GM13976 (cell line): ENCODE data around the gene ERVW-1.
A peak's percentile ranks its signal among the peaks of the same experiment; 100 is the strongest.

Source experiments
- DNase-seq: peaks from one replicate; pipeline ENCODE4 v3.0.0; 2012; ENCODE audit warnings: low spot score
- in situ Hi-C: fragments of 300-500 bp; cut with MboI; formaldehyde crosslinking; loops from one replicate; pipeline ENCODE4 v1.12.0; 2022; ENCODE audit warnings: low sequenced_read_pairs, mixed read lengths, inconsistent platforms; ENCODE audit not compliant: unreplicated experiment
- TF ChIP-seq, protein P1 (sequence below): IDR thresholded peaks from 2 replicates; pipeline ENCODE4 v1.5.1; 2012; ENCODE audit warnings: borderline replicate concordance, mild to moderate bottlenecking; ENCODE audit not compliant: insufficient read depth; ENCODE audit errors: extremely low read depth, missing control alignments, control extremely low read depth

ERVW-1 gene

DNA sequence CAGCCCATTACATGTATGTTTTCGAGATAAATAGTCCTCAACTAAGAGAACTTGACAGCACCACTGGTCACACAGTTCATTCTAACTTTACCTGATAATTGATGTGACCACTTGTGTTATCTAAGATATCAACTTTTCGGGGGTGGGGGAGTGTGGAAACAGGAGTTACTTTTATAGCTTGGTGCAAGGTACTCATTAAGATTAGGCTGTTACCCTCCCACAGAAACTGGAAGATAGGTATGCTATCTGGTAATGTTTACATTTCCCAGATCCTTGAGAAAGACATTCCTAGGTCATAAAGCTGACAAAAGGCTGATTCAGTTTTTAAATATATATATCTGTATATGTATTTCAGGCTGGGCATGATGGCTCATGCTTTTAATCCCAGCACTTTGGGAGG lies 11.1 kb downstream of the ERVW-1 start:
- in situ Hi-C loops = no loop called here
- DNase-seq = no peak

DNA sequence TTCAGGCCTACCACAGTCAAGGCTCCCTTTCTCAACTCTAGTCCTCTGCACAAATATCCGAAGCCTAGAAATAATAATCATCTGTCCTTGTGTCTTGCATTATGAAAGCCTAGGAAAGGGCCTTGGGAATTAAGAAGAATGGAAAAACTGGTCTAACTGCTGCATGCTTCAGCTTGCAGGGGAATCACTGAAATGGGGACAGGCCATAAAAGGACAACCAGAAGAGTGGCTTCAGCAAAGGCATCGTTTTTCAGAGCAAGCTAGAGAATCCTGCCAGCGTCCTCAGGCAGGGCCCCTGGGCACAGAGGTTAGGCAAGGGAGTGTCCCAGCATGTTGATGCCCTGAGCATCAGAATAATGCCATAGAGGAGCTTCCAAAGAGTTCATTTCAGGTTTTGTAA lies 13.2 kb downstream of the ERVW-1 start:
- no peak for DNase-seq
- in situ Hi-C loops = no loop called here

More for the DNA sequence above, 11.1 kb downstream of the ERVW-1 start:
- TF ChIP-seq, protein P1, sequence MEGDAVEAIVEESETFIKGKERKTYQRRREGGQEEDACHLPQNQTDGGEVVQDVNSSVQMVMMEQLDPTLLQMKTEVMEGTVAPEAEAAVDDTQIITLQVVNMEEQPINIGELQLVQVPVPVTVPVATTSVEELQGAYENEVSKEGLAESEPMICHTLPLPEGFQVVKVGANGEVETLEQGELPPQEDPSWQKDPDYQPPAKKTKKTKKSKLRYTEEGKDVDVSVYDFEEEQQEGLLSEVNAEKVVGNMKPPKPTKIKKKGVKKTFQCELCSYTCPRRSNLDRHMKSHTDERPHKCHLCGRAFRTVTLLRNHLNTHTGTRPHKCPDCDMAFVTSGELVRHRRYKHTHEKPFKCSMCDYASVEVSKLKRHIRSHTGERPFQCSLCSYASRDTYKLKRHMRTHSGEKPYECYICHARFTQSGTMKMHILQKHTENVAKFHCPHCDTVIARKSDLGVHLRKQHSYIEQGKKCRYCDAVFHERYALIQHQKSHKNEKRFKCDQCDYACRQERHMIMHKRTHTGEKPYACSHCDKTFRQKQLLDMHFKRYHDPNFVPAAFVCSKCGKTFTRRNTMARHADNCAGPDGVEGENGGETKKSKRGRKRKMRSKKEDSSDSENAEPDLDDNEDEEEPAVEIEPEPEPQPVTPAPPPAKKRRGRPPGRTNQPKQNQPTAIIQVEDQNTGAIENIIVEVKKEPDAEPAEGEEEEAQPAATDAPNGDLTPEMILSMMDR = no peak

DNA sequence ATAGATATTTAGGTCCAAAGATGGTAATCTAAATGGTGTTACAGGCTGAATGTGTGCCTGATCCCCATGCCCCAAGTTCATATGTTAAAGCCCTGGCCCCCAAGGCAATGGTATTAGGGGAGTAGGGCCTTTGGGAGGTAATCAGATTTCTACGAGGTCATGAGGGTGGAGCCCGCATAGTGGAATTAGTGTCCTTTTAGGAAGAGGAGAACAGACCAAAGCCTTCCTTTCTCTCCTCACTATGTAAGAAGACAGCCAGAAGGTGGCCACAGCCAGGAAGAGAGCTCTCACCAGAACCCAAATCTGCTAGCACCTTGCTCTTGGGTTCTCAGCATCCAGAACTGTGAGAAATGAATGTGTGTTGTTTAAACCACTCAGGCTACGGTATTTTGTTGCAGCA lies 15.2 kb downstream of the ERVW-1 start:
- in situ Hi-C loops = no loop called here
- no peak for DNase-seq
- TF ChIP-seq, protein P1 = no peak

More for the DNA sequence above, 13.2 kb downstream of the ERVW-1 start:
- TF ChIP-seq, protein P1 = no peak

DNA sequence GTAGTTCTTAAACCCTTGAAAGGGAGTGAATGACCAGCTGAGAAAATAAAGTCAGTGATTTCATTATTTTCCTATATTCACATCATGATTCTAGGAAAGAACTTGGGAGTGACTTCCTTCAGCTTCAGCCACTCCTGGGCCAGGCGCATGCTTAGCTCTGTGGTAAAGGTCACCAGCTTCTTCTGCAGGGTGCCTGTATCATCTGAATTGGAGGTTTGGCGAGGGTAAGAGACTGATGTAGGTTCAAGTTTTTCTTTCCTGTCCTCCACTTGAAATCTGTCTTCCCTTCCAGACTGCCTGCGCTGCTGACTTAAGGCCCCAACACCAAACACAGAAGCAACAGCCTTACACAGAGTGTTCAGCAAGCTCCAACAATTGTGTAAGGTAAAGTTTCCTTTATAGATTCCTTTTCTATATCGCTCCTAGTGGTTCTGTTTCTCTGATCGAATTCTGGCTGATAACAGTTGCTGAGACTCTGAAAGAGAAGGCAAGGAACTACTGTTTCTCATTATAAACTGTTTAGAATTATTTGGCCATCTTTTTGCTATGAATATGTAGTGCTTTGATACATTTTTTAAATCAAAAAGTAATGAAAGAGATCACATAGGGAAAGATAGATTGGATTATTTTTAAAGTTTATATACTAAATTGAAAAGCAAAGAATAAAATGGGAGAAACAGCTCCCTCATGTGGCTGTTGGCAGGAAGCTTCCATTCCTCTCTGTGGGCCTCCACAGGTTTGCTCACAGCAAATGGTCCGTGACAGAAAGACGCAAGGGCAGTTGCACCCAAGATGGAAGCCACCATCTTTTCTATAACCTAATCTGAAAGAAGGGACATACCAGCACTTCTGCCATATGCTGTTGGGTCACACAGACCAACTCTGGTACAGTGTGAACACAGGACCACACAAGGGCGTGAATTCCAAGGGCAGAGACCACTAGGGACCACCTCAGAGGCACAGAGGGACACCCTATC lies 16.4 kb downstream of the ERVW-1 start:
- TF ChIP-seq, protein P1 = peak; percentile 58
- DNase-seq = peak; percentile 59
- in situ Hi-C loops = no loop called here

DNA sequence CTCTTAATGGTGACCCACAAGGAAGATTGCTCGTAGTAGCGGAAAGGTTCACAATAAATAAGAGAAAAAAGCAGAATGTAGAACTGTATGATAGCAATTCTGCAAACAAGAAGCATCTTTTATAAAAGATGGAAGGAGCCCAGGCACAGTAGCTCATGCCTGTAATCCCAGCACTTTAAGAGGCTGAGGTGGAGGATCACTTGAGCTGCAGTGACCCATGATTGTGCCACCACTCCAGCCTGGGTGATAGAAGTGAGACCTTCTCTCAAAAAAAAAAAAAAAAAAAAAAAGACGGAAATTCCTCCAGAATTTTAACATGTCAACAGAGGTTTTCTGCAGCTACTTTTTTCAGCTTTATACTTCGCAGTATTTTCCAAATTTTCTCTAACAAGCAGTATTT lies 17.2 kb downstream of the ERVW-1 start:
- in situ Hi-C loops = no loop called here
- no peak for DNase-seq
- TF ChIP-seq, protein P1 = no peak

DNA sequence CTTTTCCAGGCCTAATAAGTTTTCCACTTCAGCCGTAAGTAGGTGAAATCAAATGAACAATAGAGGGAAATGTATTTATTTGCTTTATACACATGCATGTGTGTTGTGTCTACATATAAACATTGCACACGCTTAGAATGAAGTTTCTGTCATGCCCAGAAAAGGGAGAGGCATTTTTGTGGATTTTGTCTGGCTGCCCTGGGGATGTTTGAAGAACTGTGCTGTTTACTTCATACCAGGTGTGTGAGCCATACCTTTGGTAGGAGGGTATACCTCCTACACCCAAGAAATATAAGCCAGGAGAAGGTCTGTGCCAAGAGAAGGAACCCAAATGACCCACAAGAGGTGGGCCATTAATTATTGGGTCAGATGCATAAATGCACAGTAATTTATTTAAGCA lies 17.6 kb downstream of the ERVW-1 start:
- in situ Hi-C loops = no loop called here
- TF ChIP-seq, protein P1 = no peak
- no peak for DNase-seq

DNA sequence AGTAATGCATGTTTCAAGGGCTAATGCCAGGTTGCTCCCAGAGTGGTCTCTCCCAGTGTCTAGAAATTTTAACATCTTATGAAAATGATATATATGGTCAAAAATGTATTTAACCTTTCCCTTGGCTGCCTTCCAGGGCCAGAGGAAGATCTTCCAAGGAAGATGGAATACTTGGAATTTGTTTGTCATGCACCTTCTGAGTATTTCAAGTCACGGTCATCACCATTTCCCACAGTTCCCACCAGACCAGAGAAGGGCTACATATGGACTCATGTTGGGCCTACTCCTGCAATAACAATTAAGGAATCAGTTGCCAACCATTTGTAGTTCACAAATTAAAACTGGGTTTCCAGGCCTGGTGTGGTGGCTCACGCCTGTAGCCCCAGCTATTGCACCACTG lies 21.5 kb downstream of the ERVW-1 start:
- TF ChIP-seq, protein P1 = no peak
- no peak for DNase-seq
- in situ Hi-C loops = no loop called here
